Activated T-helper 1 cell treated with Interleukin-2 at 50 U/mL for 16 hours (primary cell): Measurements from ENCODE around the gene GCK.
"Not testable (repeated sequence)": the region's sequence is repeated elsewhere in the genome, so short reads cannot be mapped to it uniquely, and the experiment has no call there.

Experiments used
- DNase-seq: peaks from one replicate; pipeline ENCODE4 v3.0.0-alpha.2; 2020; ENCODE audit warnings: low read depth

Gene GCK

DNA sequence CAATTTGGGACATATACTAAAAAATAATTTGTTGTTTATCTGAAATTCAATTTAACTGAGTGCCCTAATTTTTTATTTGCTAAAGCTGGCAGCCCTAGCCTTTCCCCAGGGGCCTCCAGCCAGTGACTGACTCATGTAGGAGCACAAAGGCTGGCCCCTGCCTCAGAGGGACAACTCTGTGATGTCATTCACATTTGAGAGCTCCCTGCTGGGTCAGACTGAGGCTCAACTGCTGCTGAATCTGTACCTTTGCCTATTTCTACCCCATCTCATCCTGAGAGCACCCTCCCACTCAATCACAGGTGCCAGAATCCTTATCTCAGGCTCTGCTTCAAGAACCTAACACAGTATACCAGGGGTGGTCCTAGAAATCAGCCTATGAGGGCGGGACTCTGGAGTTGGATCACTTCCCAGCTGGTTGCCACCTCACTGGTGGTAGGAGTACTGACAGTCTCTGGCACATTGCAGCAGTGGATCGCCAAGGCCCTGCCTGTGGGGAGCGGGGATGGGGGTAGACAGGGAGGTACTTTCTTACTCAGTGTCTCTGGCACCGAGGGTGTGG, 11.6 kb downstream of the GCK start:
- DNase-seq, result no peak

GRCh38 chr7:44176486-44176885, 12.8 kb downstream of the GCK start:
- DNase-seq, result no peak

DNA sequence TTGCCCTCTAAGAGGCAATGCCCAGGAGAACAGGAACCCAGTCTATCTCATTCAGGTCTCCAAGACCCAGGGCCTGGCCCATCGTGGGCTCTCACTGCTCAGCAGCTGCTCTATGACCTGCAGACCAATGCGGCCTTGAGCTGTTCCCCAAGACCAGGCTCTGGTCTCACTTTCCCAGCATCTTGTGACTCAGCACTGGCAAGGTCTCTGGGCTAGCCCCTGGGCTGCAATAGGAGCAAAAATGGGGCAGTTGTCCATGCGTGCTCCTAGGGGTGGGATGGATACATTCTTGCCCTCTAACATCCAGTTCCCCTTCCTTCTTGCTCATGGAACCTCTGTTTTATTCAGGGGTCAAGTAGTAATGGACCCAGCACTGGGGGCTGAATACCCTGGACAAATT, 13.5 kb downstream of the GCK start:
- DNase-seq, result no peak

DNA sequence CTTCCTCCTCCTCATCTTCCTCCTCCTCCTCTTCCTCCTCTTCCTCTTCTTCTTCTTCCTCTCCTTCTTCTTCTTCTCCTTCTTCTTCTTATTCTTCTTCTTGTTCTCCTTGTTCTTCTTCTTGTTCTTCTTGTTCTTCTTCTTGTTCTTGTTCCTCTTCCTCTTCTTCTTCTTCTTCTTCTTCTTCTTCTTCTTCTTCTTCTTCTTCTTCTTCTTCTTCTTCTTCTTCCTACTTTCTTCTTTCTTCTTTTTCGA, 14.6 kb downstream of the GCK start:
- DNase-seq, result not testable (repeated sequence)

DNA sequence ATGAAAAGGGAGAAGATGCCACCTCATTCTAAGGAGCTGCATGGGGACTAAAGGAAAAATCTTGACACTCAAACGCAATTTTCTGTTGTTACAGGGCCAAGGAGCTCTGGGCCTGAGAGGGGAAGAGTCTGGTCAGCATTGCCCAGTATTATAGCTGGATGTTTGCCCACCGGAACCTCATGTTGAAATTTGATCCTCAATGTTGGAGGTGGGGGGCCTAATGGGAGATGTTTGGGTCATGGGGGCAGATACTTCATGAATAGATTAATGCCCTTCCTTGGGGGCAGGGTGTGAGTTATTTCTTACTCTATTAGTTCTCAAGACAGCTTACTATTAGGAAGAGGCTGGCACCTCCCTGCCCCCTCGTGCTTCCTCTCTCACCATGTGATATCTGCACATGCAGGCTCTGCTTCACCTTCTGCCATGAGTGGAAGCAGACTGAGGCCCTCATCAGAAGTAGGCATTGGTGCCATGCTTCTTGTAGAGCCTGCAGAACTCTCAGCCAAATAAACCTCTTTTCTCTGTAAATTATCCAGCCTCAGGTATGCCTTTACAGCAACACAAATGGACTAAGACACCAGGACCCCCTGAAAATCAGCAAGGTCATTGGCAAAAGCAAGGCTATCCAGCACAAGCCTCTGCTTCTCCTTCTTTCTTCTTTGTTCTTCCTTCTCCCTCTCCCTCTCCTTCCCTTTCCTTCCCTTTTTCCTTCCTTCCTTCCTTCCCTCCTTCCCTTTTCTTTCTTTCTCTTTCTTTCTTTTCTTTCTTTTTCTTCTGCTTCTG, 15.1 kb downstream of the GCK start:
- DNase-seq, result no peak

GRCh38 chr7:44172803-44173424, 16.3 kb downstream of the GCK start:
- DNase-seq, result no peak

GRCh38 chr7:44172352-44172751, 16.9 kb downstream of the GCK start:
- no peak for DNase-seq

- not testable (repeated sequence) for DNase-seq
Observed at GRCh38 chr7:44171901-44172300, 17.3 kb downstream of the GCK start.

GRCh38 chr7:44167920-44168319, 21.3 kb downstream of the GCK start:
- no peak for DNase-seq

- no peak for DNase-seq
Observed at GRCh38 chr7:44163591-44163990, 25.6 kb downstream of the GCK start.

DNA sequence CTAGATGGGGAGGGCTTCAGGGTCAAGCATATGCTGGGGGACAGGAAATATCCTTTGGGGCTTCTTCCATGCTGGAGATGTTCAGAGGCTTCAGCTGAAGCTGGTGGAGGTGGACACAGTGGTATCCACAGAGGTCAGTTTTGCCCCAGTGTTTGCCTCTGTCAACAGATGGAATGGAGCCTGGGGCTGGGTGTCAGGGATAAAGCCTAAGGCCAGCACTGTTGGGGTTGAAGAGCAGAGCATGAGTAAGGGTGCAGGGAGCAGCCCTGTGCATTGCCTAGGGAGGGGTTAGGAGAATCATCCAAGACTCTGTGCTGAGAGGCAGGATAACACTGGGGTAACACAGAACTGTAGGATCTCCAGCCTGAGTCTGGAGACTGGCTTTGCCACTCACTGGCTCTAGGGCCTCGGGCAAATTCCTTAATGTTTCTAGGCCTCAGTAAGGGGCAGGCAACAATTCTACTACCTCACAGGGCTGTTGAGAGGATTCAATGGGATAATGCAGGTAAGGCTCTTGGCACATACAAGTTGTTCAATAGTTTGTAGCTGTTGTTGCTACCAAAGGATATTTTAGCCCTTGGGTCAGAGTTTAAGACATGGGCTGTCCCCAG, 26.3 kb downstream of the GCK start:
- no peak for DNase-seq

DNA sequence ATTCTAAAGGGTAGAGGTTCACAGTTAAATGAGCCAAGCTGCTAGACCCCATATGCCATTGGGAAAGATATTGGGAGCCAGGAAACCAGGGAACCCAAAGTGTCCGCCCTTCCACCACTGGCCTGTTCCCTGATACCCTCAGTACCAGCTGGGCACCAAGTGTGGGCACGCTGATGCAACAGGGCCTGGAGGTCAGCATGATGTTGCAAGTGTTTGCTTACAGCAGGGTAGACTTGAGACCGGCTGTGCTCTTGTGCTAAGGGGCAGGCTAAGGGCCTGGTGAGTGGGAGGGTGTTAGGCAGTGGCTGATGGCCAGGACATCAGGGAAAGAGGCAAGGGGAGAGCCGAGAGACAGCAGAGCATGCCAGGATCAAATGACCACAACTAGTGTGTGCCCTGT, 27.1 kb downstream of the GCK start:
- no peak for DNase-seq

DNA sequence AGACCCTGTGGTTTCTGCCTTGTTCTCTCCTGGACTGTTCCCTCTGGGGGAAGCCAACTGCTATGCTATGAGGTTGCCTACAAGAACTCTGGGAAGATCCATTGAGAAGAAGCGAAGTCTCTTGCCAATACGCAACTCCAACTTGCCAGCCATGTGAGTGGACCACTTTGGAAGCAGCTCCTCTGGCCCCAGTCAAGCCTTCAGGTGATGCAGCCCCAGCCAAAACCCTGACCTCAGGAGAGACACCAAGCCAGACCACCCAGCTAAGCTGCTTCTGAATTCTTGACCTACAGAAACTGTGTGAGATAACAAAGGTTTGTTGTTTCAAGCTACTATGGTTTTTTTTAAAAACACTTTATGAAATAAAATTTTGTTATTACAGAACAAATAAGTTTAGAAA, 27.9 kb downstream of the GCK start:
- DNase-seq, result no peak

DNA sequence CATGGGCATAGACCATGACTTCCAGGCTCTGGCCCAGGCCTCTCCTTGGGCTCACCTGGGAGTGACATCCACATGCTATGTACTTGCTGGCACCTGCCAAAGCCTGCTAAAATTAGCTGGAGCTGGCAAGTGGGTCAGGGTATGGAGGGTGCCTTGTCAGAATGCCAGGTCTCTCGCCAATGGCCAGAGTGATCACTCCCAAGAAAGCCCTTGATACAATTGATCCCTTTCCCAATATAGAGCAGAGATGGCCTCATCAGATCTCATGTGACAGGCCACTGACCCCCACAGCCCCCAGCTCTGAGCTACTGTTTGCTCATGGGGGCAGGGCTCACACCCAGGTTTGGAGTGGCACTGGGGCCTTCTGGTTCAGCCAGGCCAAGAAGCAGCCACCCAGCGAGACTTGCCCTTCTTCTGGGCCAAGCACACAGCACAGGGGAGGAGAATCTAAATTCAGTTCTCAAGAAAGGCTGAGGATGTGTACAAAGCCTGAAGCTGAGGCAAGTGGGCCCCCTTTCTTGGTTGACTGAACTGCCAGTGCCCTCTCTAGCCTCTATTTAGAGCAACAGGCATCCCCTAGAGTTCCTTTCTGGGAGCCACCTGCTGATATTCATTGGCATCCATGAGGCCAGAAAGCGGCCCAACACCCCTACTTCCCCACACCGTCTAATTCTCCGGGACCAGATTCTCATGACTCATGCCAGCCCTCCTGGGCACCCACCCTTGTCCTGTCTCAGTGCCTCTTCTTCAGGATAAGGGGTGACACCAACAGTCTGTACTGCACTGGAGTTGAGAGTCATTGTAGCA, 29.2 kb downstream of the GCK start:
- no peak for DNase-seq

GRCh38 chr7:44158873-44159631, 30.2 kb downstream of the GCK start:
- no peak for DNase-seq

GRCh38 chr7:44158096-44158872, 31.0 kb downstream of the GCK start:
- DNase-seq, result no peak

GRCh38 chr7:44157116-44158080, 31.8 kb downstream of the GCK start:
- DNase-seq, result no peak

DNA sequence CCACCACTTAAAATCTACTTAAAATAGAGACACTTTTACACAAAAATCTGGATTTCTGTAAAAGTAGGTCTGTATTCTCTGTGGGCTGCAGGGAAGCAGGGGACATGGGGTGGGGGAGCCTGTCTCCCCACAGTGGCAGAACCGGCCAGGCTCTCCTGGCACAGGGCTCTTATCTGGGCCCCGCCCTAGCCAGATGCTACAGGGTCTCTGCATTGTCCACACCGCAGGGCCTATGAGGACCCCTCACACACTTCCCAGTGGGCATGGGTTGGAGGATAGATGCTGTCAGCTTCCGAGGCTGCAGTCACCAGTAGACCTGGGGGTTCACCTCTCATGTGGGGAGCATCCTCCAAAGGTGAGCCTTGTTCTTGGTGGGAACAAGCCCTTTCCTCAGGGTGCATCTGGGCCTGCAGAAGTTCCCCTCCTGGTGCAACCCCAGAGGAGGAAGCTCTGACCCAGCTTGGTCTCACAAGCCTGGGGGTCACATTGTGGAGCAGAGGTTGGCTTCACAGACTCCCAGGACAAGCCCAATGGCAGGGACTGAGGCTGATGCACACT, 32.7 kb downstream of the GCK start:
- DNase-seq, result no peak
